ENCODE data around the gene OMP.
"Not testable (repeated sequence)": the region's sequence is repeated elsewhere in the genome, so short reads cannot be mapped to it uniquely, and the experiment has no call there.

Gene OMP

DNA sequence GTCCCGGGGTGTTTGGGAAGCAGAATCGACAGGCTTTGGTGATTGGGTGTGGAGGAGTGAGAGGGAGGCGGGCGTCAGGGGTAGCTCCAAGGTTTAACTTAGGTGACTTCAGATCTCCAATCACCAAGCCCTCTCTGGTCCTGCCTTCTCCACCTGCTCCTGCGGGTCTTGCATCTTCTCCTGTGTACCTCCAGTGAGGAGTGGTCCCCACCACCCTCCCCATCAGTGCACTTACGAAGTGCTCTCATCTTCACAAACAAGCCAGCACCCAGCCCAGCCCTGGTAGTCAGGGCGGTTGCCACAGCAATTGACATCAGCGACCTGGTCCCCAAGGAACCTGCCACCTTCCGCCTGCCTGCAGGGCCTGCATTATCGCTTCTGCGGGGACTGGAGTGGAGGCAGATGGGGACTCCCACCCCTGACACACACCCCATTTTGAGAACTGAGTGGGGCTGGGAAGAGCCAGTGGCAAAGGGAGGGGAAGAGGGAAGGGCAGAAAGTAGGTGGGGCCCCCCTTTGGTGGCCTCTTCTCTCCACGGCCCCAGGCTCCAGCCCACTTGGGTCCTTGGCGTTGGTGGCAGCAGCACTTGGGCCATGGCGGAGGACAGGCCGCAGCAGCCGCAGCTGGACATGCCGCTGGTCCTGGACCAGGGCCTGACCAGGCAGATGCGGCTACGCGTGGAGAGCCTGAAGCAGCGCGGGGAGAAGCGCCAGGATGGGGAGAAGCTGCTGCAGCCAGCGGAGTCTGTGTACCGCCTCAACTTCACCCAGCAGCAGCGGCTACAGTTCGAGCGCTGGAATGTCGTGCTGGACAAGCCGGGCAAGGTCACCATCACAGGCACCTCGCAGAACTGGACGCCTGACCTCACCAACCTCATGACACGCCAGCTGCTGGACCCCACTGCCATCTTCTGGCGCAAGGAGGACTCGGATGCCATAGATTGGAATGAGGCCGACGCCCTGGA is at the start of gene OMP:
OMP (plus strand) TSS at position 595 of the 965 bp plus-strand sequence; CDS start at position 595, 0 bp downstream.
- DNase-seq (ENCODE audit: low spot score), result no peak

DNA sequence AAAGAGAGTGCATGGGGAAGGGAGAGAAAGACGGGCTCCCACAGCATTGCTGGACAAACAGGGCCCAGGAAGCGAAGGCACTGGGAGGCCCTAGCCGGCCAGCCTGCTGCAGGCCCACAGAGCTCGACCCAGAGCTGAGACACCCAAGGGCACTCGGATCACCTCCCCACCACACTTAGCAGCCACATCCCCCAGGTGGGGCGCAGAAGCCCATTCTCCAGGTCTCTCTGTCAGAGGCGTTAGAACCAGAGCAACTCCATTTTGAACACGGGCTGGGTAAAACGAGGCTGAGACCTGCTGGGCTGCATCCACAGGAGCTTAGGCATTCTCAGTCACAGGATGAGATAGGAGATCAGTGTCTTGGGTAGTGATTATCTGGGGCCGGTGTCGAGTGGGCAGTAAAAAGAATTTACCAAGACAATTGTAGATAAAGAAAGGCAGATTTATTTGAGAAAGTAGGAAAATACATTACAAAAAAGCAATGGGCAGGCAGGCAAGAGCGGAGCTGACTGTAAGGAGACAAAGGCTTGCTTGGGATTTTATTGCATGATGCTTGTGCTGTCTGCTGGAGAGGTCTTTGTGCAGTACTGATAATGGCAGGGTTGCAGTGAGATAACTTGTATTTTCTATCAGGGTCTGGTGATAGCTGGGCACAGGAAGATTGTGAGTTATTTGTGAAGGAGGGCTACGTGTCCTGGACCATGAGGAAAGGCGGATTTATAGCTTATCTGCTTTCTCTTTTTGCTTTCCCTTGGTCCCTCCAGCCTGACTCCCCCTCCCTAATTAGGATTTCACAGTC is 49.2 kb upstream of the OMP start:
- DNase-seq (ENCODE audit: low spot score), result no peak

DNA sequence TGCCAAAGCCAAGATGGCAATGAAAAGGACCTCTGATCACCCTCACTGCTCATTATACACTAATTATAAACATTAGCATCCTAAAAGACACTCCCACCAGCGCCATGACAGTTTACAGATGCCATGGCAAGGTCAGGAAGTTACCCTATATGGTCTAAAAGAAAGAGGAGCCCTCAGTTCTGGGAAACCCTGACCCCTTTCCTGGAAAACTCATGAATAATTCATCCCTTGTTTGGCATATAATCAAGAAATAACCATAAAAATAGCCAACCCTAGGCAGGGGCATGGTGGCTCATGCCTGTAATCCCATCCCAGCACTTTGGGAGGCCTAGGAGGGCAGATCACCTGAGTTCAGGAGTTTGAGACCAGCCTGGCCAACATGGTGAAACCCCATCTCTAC is 48.6 kb upstream of the OMP start:
- DNase-seq (ENCODE audit: low spot score), result no peak

DNA sequence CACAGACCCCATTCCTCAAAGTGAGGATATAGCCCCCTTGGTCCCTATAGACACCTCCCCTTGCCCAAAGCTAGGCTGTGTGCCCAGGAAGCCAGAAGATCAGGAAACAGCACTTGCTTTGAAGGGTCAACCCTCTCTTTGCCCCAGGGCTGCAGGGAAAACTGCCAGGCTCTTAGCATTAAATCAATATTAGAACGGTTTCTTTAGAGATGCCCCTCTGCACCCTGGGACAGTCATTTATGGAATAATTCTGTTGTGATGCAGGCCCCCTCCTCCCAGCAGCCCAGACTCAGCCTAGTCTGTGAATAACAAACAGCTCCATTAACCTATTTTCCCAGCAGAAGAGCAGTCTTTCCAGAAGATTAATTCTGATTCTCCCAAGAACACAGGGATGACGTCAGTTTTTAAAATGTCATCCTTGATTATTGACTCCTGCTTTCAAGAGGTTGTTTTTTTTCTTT is 47.5 kb upstream of the OMP start:
- DNase-seq (ENCODE audit: low spot score), result no peak

- DNase-seq (ENCODE audit: low spot score), result no peak
These were observed 46.7 kb upstream of the OMP start for GRCh38 chr11:77055913-77056312.

DNA sequence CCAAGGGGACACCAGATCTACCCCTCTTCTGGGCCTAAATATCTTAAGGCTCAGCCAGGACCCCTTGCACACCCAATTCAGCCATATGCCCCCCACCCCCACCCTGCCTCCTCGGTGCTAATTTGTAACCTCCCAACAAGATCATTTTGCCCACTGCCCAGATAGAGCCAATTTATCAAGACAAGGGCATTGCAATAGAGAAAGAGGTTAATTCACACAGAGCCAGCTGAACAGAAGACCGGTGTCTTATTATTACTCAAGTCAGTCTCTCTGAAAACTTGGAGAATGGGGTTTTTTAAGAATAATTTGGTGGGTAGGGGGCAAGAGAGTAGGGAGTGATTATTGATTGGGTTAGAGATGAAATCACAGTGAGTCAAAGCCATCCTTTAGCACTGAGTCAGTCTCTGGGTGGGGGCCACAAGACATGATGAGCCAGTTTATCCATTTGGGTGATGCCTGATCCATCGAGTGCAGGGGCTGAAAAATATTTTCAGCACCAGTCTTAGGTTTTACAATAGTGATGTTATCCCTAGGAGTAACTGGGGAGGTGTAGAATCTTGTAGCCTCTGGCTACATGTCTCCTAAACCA is 45.7 kb upstream of the OMP start:
- no peak for DNase-seq (ENCODE audit: low spot score)

DNA sequence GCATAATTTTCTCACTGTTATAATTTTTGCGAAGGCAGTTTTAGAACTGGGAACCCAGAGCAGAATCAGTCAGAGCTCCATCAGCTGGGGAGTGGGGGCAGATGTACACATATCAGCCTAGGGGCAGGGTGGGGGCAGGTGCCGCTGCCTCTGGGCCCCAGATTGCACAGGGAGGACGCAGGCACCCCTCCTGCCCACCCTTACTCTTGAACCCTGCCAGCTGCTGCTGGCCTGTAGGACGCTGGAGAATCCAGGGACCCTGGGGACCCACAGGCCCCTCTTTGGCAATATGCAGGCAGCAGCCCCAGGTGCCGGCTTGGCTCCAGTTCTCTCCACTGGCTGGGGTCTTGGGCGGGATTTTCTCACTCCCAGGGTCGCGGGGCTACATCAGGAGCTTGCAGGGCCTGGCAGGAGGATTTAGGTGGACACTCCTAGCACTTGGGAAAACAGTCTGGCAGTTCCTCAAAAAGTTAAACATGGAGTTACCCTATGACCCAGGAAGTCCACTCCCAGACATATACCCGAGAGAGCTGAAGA is 44.6 kb upstream of the OMP start:
- DNase-seq (ENCODE audit: low spot score), result no peak

GRCh38 chr11:77058900-77059299 is 43.7 kb upstream of the OMP start:
- DNase-seq (ENCODE audit: low spot score), result no peak

DNA sequence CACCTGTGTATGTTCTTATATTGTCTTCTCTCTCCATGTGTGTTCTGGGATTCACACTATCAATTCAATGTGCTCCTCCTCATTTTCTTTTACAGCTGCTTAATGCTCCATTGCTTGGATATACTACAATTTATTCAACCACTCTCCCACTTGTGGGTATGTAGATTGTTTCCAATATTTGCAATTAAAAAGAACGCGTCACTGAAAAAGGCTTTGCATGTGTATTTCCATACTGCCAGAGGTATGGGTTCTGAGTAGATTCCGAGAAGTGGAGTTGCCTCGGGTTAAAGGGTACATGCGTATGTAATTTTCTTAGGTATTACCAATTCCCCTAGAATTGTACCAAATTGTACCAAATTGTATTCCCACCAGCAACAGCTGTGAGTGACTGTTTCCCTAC is 42.8 kb upstream of the OMP start:
- no peak for DNase-seq (ENCODE audit: low spot score)

DNA sequence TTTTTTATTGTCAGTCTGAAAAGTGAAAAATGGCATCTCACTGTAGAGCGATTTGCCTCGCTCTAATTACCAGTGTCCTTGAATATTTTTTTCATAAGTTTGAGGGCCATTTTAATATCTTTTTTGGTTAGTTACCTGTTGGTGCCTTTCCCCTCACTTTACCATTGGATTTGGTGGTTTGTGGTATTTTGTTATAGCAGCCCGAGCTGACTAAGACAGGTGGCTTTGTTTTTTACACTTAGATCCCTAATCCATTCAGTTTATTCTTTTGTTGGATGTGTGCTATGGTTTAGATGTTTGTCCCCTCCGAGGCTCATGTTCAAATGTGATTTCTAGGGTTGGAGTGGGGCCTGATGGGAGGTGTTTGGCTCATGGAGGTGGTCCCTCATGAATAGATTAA is 42.4 kb upstream of the OMP start:
- DNase-seq (ENCODE audit: low spot score), result no peak

GRCh38 chr11:77061258-77061657 is 41.4 kb upstream of the OMP start:
- not testable (repeated sequence) for DNase-seq (ENCODE audit: low spot score)

GRCh38 chr11:77062924-77063323 is 39.7 kb upstream of the OMP start:
- no peak for DNase-seq (ENCODE audit: low spot score)

- no peak for DNase-seq (ENCODE audit: low spot score)
These were observed 39.2 kb upstream of the OMP start for GRCh38 chr11:77063407-77063806.

DNA sequence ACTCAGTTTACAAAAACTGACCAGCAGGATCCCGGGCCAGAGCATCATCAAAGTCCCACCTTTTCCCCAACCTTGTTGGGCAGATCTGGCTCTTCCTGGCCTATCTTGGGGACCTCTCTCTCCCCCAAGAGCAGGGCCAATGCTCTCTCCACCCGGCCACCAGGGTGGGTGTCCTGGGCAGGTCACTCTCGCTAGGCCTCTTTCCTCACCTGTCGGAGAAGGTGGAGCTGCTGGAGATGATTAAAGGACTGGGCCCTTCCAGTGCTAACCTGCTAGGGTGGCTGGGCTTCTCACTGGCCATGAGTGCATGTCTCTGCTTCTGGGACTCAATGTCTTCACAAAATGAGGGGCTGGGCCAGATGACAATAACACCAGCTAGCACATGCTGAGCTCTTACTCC is 38.8 kb upstream of the OMP start:
- no peak for DNase-seq (ENCODE audit: low spot score)

GRCh38 chr11:77064648-77065217 is 37.9 kb upstream of the OMP start:
- DNase-seq (ENCODE audit: low spot score), result no peak

DNA sequence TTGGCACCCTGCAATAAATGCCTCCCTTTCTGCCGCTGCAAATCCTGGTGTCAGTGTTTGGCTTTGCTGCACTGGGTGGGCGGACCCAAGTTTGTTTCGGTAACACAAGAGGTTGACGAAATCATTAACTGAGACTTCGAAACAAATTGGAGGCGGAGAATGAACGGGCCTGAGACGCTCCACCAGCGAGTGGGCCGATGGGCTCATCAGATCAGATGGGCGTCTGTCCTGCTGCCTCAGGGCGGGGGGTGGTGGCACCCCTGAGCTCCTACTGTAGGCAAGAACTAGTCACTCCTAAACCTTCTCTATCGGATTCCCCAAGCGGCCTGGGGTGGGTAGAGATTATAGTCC is 36.8 kb upstream of the OMP start:
- DNase-seq (ENCODE audit: low spot score), result no peak

DNA sequence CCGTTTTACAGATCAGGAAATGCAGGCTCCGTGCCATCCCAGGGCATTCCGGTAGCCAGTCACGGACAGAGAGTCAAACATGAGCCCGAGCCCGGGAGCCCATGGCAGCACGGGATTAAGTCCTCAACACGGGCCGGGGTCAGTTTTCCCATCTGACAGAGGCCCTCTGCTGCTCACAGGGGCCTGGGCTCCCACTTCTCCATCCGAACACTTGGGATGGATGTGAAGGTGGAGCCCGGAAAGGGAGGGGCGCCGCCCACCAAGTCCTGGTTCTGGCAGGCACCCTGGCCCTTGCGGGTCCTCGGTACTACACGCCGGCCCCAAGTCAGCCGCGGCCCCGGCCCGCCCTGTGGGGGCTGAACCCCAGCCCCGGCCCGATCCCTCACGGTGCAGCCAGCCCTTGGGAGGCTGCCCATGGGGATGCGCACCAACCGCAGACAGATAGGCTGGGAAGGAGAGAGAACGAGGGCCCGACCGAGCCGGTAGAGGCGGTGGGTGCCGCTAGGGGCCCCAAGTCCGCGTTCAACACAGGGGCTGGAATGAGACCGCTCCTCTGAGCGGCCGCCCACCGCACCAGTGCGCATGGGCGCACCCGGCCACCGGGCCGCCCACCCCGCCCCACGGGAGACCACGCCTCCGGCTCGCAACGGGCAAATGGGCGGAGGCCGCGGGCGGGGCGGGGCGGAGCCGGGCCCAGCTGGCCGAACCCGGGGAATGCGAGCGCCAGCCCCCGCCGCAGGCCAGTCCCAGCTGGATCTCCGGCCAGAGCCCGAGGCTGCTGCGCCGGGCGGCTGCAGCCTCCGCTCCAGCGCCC is 36.2 kb upstream of the OMP start, which contains the start of gene CAPN5:
CAPN5 (plus strand) TSS at position 743 of the 814 bp plus-strand sequence. CDS start 17,916 bp downstream, outside the sequence.
- peak; percentile 81 for DNase-seq (ENCODE audit: low spot score)

DNA sequence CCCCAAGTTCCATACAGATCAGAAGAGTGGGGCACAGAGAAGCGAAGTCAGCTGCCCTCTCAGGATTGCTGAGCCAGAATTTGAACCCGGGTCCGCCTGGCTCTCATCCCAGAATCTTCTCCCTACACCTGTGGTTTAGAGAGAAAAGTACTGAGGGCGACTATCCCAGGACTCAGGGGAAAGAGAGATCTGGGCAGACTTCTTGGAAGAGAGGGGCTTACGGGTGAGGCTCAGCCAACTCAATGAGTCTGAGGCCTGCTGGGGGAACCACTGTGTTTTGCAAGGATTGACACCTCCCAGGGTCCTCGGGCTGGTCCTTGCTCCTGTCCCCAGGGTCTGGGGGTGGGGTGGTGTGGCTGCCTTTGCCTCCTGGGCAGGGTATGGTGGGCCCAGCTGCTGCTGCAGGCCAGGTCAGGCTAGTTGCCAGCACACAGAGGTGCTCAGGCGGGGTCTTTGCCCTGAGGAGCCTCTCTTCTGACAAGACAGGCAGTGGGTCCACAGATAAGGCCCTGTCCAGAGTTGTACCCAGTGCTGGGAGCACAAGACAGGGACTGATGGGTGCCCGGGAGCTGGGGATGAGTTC is 34.7 kb upstream of the OMP start:
- DNase-seq (ENCODE audit: low spot score), result no peak

DNA sequence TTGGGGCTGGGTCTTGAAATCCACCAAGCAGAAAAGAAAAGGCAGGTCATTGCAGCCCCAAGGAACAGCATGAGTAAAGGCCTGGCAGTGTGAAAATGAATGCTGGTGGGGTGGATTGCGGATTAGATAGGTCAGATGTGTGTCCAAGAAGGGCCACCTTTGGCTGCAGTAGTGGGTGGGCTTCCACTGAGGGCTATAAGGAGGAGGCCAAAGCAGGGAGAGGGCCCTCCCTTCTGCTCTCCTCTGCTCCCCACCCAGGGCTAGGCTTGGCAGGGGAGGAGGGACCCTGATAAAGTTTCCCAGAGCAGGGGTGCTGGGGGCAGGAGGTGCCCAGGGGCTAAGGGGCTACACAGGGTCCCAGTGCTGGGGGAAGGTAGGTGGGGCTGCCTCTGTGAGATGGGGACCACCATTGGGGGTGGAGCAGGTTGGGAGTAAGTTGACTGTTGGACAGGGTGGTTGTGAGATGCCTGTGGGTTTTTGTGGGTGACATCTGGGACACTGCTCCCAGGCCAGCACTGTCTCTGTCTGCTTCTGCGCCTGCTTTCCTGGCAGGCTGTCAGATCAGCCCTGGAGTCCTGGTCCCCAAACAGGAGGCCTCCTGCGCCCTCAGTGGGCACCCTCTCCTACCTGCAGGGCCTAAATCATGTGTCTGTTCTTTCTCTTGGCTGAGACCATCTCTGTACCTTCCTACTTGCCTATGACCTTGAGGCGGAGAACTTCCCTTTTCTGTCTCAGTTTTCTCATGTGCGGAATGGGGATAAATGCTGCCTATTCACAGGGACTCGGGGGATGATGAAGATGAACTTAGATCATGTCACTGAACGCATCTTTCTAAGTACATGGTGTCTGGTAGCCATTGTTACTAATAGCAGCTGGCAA is 33.9 kb upstream of the OMP start:
- no peak for DNase-seq (ENCODE audit: low spot score)

Measured in activated CD4-positive, alpha-beta T cell treated with anti-CD3 and anti-CD28 coated beads, Interleukin-2, Interleukin-4, amounts not matched to agents 100 ng/mL and 50 ng/mL, durations not matched to agents 16 hours and 8 hours (primary cell).